CD4-positive, alpha-beta T cell treated with Interleukin-1 beta for 1 hour (primary cell): ENCODE measurements around the gene ZC3H18.

ENCODE experiments used
- DNase-seq, 2 donors: peaks; one replicate each; pipeline ENCODE4 v3.0.0-alpha.2; 2020 to 2022

Gene ZC3H18

GRCh38 chr16:88627531-88628411, 57.6 kb downstream of the ZC3H18 start:
- DNase-seq = no peak

GRCh38 chr16:88628512-88628974, 58.3 kb downstream of the ZC3H18 start:
- DNase-seq = no peak

GRCh38 chr16:88629835-88630234, 59.6 kb downstream of the ZC3H18 start:
- no peak for DNase-seq

GRCh38 chr16:88630433-88630832, 60.2 kb downstream of the ZC3H18 start:
- no peak for DNase-seq

- DNase-seq = no peak
Measured at GRCh38 chr16:88630941-88631340, 60.7 kb downstream of the ZC3H18 start.

GRCh38 chr16:88631384-88631783, 61.2 kb downstream of the ZC3H18 start:
- DNase-seq = no peak

GRCh38 chr16:88631920-88632586, 61.9 kb downstream of the ZC3H18 start:
- DNase-seq = no peak

GRCh38 chr16:88632587-88632930, 62.4 kb downstream of the ZC3H18 start:
- DNase-seq = no peak

GRCh38 chr16:88633684-88634140, 63.5 kb downstream of the ZC3H18 start:
- peak; percentile 70 to 74 for DNase-seq

GRCh38 chr16:88634141-88634993, 64.2 kb downstream of the ZC3H18 start:
- DNase-seq = peak; percentile 56 to 68

- DNase-seq = no peak
Measured at GRCh38 chr16:88634994-88635670, 64.9 kb downstream of the ZC3H18 start.

- no peak for DNase-seq
Measured at GRCh38 chr16:88635671-88636319, 65.6 kb downstream of the ZC3H18 start.

GRCh38 chr16:88636488-88637265, 66.5 kb downstream of the ZC3H18 start:
- DNase-seq = no peak

- peak; percentile 33 to 42 for DNase-seq
Measured at GRCh38 chr16:88638323-88639230, 68.4 kb downstream of the ZC3H18 start, which contains the start of gene IL17C. Gene IL17C (plus strand): TSS chr16:88638572. CDS start chr16:88638642, 70 bp downstream.

- DNase-seq = no peak
Measured at GRCh38 chr16:88639231-88640038, 69.2 kb downstream of the ZC3H18 start.

GRCh38 chr16:88640039-88640495, 69.9 kb downstream of the ZC3H18 start:
- no peak for DNase-seq

GRCh38 chr16:88640498-88641247, 70.5 kb downstream of the ZC3H18 start:
- no peak for DNase-seq
